Measurements from ENCODE around the gene NT5C2. TPM values are rescaled to one million over a fixed set of nuclear protein-coding genes. Genes with fewer than 3 reads are reported as not detected.
A peak's percentile ranks its signal among the peaks of the same experiment; 100 is the strongest.
"Not testable (repeated sequence)": the region's sequence is repeated elsewhere in the genome, so short reads cannot be mapped to it uniquely, and the experiment has no call there.

Gene NT5C2
- 52.3 TPM for total RNA-seq
- long read RNA-seq, partial matches to known transcripts = 4 of 22 reads
- long read RNA-seq, other reads (novel, unspliced or antisense) = 18 of 22 reads

DNA sequence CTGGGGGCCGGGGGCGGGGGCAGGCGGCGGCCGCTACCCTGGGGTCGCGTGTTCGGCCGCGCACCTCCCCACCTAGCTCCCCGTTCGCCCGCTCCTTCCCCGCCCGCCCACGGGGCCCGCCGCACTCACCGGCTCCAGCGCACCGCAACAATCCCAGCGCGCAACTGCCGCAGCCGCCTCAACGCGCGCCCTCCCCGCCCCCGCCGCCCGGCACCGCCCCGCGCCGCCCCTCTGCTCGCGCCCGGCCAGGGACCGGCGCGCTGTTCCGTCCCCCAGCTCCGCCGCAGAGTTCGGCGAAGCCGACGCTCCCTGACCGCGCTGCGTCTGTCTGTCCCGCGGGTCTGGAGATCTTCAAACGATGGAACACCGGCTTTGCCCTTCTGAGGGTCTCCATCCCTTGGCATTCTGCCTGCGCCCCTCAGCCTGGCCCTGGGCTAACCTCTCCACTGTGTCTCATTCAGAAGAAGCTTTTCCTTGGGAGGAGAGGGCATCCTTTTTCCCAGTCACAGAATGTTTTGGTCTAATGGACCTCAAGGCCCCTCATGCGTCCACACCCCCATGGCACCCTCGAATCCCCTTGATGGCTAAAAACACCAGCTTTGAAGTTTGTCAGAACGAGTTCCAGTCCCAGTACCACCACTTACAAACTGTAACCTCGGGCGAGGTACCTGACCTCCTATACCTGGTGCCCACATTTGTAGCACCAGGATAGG, at the start of gene NT5C2:
TSS of gene NT5C2 (minus strand) at position 166 of the 713 bp plus-strand sequence. CDS start 18,314 bp downstream, outside the sequence.
- ATAC-seq (peak; percentile 93), DNase-seq (ENCODE audit: missing footprints) (peak; percentile 92)
- intact Hi-C loops (cut with DNase I) = loop anchor here (2.0 to 10.0 kb wide), 4 partner anchors 38 to 172 kb away; partner anchors contain the start of gene TAF5

DNA sequence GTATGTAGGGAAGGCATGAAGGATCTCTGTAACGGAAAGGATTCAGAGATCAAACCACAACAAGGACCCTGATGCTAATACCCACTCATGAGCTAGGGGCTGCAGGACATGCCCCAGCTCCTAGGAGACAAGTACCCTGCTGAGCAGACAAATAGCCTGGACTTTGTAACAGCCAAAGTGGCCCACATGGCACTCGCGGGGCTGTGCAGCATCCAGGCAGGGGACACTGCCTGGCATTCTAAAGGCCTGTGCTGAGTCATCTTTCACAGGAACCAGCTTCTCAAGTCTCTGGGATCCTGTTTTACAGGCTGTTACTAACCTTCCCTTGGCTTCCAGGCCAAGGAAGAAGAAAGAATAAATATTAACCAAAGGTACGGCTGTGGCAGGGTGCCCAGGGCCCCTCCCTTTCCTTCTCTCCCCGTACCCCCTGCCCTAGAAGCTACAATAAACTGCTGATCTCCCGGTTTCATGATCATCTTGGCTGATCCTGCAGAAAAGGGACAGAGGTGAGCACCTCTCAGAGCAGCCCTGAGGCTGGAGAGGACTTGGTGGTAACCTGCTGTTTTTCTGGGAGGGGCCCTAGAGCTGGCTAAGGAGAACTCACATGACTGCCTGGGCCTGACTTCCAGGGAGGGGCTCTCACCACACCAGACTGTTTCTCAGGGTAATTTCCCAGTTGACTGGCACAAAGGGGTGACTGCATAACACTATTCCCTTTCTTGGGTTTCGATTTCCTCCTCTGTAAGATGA, 48.4 kb upstream of the NT5C2 start:
- DNase-seq (ENCODE audit: missing footprints) (no peak), ATAC-seq (no peak)
- intact Hi-C loops (cut with DNase I) = loop anchor here (5.0 to 10.0 kb wide), 4 partner anchors 139 to 517 kb away; partner anchors contain the start of gene CYP17A1

DNA sequence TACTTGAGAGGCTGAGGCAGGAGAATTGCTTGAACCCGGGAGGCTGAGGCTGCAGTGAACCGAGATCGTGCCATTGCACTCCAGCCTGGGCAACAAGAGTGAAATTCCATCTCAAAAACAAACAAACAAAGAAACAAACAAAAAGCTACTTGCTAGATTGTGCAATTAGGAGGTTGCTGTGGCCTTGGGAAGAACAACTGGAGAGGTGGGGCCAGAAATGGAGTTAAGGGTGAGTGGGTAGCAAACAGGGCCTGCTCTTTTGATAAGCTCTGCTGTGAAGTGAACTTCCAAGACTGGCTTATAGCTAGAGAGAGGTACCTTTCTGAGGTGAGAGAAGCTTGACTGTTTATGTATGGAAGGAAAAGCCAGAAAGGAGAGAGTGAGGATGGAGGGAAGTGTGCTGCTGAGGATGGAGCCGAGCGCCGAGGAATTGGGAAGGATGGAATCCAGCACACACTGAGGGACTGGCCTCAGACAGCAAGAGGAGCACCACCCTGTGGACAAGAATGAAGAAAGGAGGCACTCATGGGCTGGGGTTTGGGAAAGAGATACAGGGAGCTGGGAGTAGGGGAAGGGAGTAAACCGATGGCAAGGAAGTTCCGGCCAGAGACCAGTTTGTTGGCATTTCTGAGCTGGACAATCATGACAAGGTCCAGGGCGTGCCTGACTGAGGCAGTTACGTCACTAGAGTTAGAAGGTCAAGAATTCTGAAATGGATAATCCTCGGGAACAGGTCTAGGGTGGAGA, 45.6 kb upstream of the NT5C2 start:
- peak; percentile 83 for ATAC-seq
- intact Hi-C loops (cut with DNase I) = loop anchor here (10.0 kb wide), 1 partner anchor 494 kb away; the partner anchor contains the start of gene WBP1L
- no peak for DNase-seq (ENCODE audit: missing footprints)

DNA sequence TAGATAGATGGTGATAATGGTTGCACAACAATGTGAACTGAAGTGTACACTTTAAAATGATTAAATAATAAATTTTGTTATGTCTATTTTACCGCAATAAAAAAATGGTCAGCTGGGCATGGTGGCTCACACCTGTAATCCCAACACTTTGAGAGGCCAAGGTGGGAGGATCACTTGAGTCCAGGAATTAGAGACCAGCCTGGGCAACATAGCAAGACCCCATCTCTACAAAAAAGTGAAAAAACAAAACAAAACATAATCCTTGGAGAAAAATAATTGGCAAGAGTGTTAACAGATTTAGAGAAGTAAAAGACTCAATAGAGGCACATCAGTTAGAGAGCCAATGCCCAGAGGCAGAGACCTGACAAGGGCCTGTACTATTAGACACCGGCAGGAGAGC, 42.7 kb upstream of the NT5C2 start:
- no peak for DNase-seq (ENCODE audit: missing footprints)
- ATAC-seq = no peak
- intact Hi-C loops (cut with DNase I) = loop anchor here (10.0 kb wide), 1 partner anchor 491 kb away; the partner anchor contains the start of gene WBP1L

DNA sequence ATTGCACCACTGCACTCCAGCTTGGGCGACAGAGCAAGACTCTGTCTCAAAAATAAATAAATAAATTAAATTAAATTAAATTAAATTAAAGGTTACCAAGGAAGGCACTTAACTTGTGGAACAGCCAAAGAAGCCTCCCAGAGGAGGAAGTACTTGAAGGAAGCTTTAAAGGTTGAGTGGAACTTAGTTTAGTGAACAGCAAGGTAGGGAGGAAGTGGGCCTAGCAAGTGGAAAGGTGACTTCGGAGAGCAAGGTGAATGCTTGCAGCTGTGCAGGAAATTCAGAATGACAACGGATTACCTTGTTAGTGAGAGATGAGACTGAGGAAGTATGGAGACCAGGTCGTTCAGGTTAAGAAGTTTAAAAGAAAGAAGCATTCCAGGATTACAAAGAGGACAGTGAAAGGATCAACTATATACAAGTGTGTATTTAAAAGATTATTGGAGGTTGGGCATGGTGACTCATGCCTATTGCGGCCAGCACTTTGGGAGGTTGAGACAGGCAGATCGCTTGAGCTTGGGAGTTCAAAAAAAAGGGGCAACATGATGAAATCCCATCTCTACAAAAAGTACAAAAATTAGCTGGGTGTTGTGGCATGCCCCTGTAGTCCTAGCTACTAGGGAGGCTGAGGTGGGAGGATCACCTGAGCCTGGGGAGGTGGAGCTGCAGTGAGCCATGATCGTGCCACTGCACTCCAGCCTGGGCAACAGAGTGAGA, 39.9 kb upstream of the NT5C2 start:
- no peak for ATAC-seq
- DNase-seq (ENCODE audit: missing footprints) = no peak
- intact Hi-C loops (cut with DNase I) = loop anchor here (10.0 kb wide), 1 partner anchor 488 kb away; the partner anchor contains the start of gene WBP1L

- ATAC-seq (no peak), DNase-seq (ENCODE audit: missing footprints) (no peak)
- intact Hi-C loops (cut with DNase I) = loop anchor here (10.0 kb wide), 1 partner anchor 487 kb away; the partner anchor contains the start of gene WBP1L
Measured at GRCh38 chr10:103232131-103232673, 39.1 kb upstream of the NT5C2 start.

GRCh38 chr10:103231047-103231551, 38.0 kb upstream of the NT5C2 start:
- DNase-seq (ENCODE audit: missing footprints) = no peak
- peak; percentile 58 for ATAC-seq
- intact Hi-C loops (cut with DNase I) = loop anchor here (2.0 to 10.0 kb wide), 2 partner anchors 38 to 486 kb away; partner anchors contain the start of genes NT5C2 and WBP1L

- intact Hi-C loops (cut with DNase I) = no loop called here
- ATAC-seq = no peak
- DNase-seq (ENCODE audit: missing footprints) = no peak
Measured at GRCh38 chr10:103227416-103227815, 34.3 kb upstream of the NT5C2 start.

DNA sequence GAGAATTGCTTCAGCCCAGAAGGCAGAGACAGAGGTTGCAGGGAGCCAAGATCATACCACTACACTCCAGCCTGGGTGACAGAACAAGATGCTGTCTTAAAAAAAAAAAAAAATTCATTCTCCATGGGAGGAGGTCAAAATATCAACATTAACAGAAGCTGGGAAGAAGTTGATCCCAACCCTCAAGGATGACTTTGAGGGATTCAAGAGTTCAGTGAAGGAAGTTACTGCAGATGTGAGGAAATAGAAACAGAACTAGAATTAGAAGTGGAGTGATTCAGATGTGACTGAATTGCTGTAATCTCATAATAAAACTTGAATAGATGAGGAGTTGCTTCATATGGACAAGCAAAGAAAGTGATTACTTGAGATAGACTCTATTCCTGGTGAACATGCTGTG, 32.9 kb upstream of the NT5C2 start:
- no peak for ATAC-seq
- intact Hi-C loops (cut with DNase I) = no loop called here
- DNase-seq (ENCODE audit: missing footprints) = no peak

DNA sequence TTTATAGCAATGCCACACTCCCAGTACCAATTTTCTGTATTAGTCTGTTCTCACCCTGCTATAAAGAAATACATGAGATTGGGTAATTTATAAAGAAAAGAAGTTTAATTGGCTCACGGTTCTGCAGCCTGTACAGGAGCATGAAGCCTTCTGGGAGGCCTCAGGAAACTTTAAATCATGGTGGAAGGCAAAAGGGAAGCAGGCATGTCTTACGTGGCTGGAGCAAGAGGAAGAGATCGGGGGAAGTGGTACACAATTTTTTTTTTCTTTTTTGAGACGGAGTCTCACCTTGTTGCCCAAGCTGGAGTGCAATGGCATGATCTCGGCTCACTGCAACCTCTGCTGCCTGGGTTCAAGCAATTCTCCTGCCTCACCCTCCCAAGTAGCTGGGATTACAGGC, 31.6 kb upstream of the NT5C2 start:
- intact Hi-C loops (cut with DNase I) = not testable (repeated sequence)

GRCh38 chr10:103224133-103224532, 31.1 kb upstream of the NT5C2 start:
- DNase-seq (ENCODE audit: missing footprints) (no peak), ATAC-seq (no peak)
- intact Hi-C loops (cut with DNase I) = no loop called here

More for the DNA sequence above, 31.6 kb upstream of the NT5C2 start:
- not testable (repeated sequence) for DNase-seq (ENCODE audit: missing footprints); ATAC-seq

- intact Hi-C loops (cut with DNase I) = not testable (repeated sequence)
Measured at GRCh38 chr10:103216362-103216761, 23.3 kb upstream of the NT5C2 start.

GRCh38 chr10:103215601-103216000, 22.5 kb upstream of the NT5C2 start:
- intact Hi-C loops (cut with DNase I) = no loop called here
- ATAC-seq = no peak

More at GRCh38 chr10:103216362-103216761, 23.3 kb upstream of the NT5C2 start:
- not testable (repeated sequence) for DNase-seq (ENCODE audit: missing footprints); ATAC-seq

DNA sequence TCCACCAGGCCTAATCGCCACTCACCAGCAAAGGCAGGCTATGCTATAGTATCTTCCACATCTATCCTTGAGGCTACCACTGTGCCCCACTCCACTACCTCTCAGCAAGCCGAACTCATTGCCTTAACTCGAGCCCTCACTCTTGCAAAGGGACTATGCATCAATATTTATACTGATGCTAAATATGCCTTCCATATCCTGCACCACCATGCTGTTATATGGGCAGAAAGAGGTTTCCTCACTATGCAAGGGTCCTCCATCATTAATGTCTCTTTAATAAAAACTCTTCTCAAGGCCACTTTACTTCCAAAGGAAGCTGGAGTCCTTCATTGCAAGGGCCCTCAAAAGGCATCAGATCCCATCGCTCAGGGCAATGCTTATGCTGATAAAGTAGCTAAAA, 17.2 kb upstream of the NT5C2 start:
- ATAC-seq; DNase-seq (ENCODE audit: missing footprints); intact Hi-C loops (cut with DNase I): not testable (repeated sequence)

More at GRCh38 chr10:103215601-103216000, 22.5 kb upstream of the NT5C2 start:
- DNase-seq (ENCODE audit: missing footprints) = no peak

DNA sequence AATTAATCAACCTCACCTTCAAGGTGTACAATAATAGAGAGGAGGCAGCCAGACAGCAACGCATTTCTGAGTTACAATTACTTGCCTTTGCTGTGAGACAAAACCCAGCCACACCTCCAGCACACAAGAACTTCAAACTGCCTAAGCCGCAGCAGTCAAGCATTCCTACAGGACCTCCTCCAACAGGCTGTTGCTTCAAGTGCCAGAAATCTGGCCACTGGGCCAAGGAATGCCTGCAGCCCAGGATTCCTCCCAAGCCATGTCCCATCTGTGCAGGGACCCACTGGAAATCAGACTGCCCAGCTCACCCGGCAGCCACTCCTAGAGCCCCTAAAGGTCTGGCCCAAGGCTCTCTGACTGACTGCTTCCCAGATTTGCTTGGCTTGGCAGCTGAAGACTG, 14.6 kb upstream of the NT5C2 start:
- ATAC-seq; DNase-seq (ENCODE audit: missing footprints); intact Hi-C loops (cut with DNase I): not testable (repeated sequence)

DNA sequence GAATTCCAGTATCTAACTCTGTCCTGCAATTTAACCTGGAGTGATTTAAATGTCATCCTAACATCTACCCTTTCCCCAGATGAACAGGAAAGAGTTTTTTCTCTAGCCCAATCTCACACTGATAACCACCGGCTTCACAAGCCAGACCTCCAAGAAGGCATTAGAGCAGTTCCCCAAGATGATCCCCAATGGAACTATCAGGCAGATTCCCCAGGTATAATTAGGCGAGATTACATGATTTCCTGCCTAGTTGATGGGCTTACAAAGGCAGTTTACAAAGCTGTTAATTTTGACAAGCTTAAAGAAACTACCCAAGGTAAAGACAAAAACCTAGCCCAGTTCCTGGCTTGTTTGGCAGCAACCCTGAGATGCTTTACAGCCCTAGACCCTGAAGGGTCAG, 14.1 kb upstream of the NT5C2 start:
- no peak for ATAC-seq
- intact Hi-C loops (cut with DNase I) = no loop called here

GRCh38 chr10:103206715-103207114, 13.6 kb upstream of the NT5C2 start:
- DNase-seq (ENCODE audit: missing footprints); ATAC-seq; intact Hi-C loops (cut with DNase I): not testable (repeated sequence)

More for the DNA sequence above, 14.1 kb upstream of the NT5C2 start:
- DNase-seq (ENCODE audit: missing footprints) = no peak
